SK-N-SH (cell line): Measurements from ENCODE around the gene FUT7. TPM values are rescaled to one million over a fixed set of nuclear protein-coding genes. Genes with fewer than 3 reads are reported as not detected.

Experiments
- CTCF ChIA-PET: fragments of 300-600, 350-600 bp; formaldehyde crosslinking; extraction: SDS; loops from one replicate; lab custom pipeline; 2021; lab: Yijun Ruan, JAX
- POLR2A ChIA-PET: fragments of 350-600 bp; sonication (Branson Sonifier 250); formaldehyde crosslinking; extraction: SDS; loops from one replicate; lab custom pipeline; 2020; ENCODE audit warnings: antibody characterized with exemption, inconsistent platforms; lab: Yijun Ruan, JAX
- DNase-seq: peaks from one replicate; pipeline ENCODE4 v3.0.0; 2012
- H2AFZ ChIP-seq: fragments of 200-600 bp; sonication (generic); 2 replicates; pipeline ENCODE4 v1.8.1; 2016; ENCODE audit warnings: antibody characterized with exemption, mild to moderate bottlenecking, low read depth
- H3F3A ChIP-seq: fragments of 200-600 bp; sonication (generic); replicated peaks from 2 replicates; pipeline ENCODE3; 2016; ENCODE audit warnings: antibody characterized with exemption, mild to moderate bottlenecking; ENCODE audit not compliant: insufficient read depth
- H3K27ac ChIP-seq, 2 experiments: fragments of 200-500 bp in 1 of 2; fragments of 200-600 bp in 1 of 2; sonication (Bioruptor generic) in 1 of 2; sonication (generic), shearing (Covaris generic) in 1 of 2; 2 replicates each; pipeline versions ENCODE4 v1.5.1 to v1.6.1; 2014 to 2016; ENCODE audit warnings: low read depth in 2 of 2, inconsistent platforms in 1 of 2, low read length in 1 of 2, mild to moderate bottlenecking in 1 of 2, mixed read lengths in 1 of 2
- H3K27me3 ChIP-seq: fragments of 200-600 bp; sonication (generic), shearing (Covaris generic); 2 replicates; pipeline ENCODE4 v1.6.1; 2016; ENCODE audit warnings: mixed run types; ENCODE audit not compliant: insufficient read depth
- H3K36me3 ChIP-seq, 2 experiments: fragments of 200-500 bp in 1 of 2; fragments of 200-600 bp in 1 of 2; sonication (Bioruptor generic) in 1 of 2; sonication (generic) in 1 of 2; replicated peaks in 1 of 2; 2 replicates each; pipeline versions ENCODE3 to v1.5.1; 2014 to 2016; ENCODE audit warnings: low read length in 1 of 2, mild to moderate bottlenecking in 1 of 2; ENCODE audit not compliant: insufficient read depth in 2 of 2, control insufficient read depth in 1 of 2
- H3K4me1 ChIP-seq, 2 experiments: fragments of 200-500 bp in 1 of 2; fragments of 200-600 bp in 1 of 2; sonication (Bioruptor generic) in 1 of 2; sonication (generic), shearing (Covaris generic) in 1 of 2; 2 replicates each; pipeline versions ENCODE4 v1.5.1 to v1.6.1; 2014 to 2016; ENCODE audit warnings: low read depth in 1 of 2, low read length in 1 of 2, mixed run types in 1 of 2; ENCODE audit not compliant: insufficient read depth in 2 of 2, control insufficient read depth in 1 of 2
- H3K4me2 ChIP-seq: fragments of 200-600 bp; sonication (generic), shearing (Covaris generic); 2 replicates; pipeline ENCODE4 v1.6.1; 2017; ENCODE audit warnings: mixed run types
- H3K4me3 ChIP-seq, 2 experiments: fragments of 200-500 bp in 1 of 2; fragments of 200-600 bp in 1 of 2; sonication (Bioruptor generic) in 1 of 2; sonication (generic), shearing (Covaris generic) in 1 of 2; 2 replicates each; pipeline versions ENCODE4 v1.5.1 to v1.8.1; 2014 to 2016; ENCODE audit warnings: low read depth in 2 of 2, inconsistent platforms in 1 of 2, low read length in 1 of 2, mild to moderate bottlenecking in 1 of 2, mixed read lengths in 1 of 2, moderate library complexity in 1 of 2
- H3K79me2 ChIP-seq: fragments of 200-600 bp; sonication (generic); 2 replicates; pipeline ENCODE4 v1.8.1; 2017; ENCODE audit warnings: mild to moderate bottlenecking; ENCODE audit not compliant: insufficient read depth
- H3K9ac ChIP-seq: fragments of 200-600 bp; sonication (generic); 2 replicates; pipeline ENCODE4 v1.6.1; 2017; ENCODE audit warnings: mixed run types
- H3K9me2 ChIP-seq: fragments of 200-600 bp; sonication (generic); 2 replicates; pipeline ENCODE4 v1.6.1; 2017; ENCODE audit warnings: mixed run types
- H3K9me3 ChIP-seq: fragments of 200-600 bp; sonication (generic); 2 replicates; pipeline ENCODE4 v1.6.1; 2017; ENCODE audit warnings: mixed run types, mild to moderate bottlenecking, moderate library complexity
- H4K20me1 ChIP-seq: fragments of 200-600 bp; sonication (generic); 2 replicates; pipeline ENCODE4 v1.6.1; 2017; ENCODE audit warnings: mild to moderate bottlenecking, mixed run types; ENCODE audit not compliant: insufficient read depth
- CHD2 ChIP-seq: fragments of 150-350 bp; IDR thresholded peaks from 2 replicates; pipeline ENCODE4 v1.6.1; 2018; ENCODE audit warnings: low read length; ENCODE audit not compliant: partially characterized antibody
- GABPA ChIP-seq: IDR thresholded peaks from 2 replicates; pipeline ENCODE4 v1.4.0; 2012; ENCODE audit warnings: low read depth, mild to moderate bottlenecking
- MXI1 ChIP-seq: IDR thresholded peaks from 2 replicates; pipeline ENCODE4 v1.6.1; 2012; ENCODE audit warnings: mild to moderate bottlenecking, low read depth, low read length, improper control_type of control experiment
- RAD21 ChIP-seq: IDR thresholded peaks from 2 replicates; pipeline ENCODE4 v1.6.1; 2012; ENCODE audit warnings: mild to moderate bottlenecking, low read length
- TAF1 ChIP-seq: IDR thresholded peaks from 2 replicates; pipeline ENCODE4 v1.6.1; 2012; ENCODE audit warnings: low read depth, mild to moderate bottlenecking, low read length, moderate library complexity, borderline replicate concordance
- ZBTB33 ChIP-seq: IDR thresholded peaks from 2 replicates; pipeline ENCODE4 v1.4.0; 2012; ENCODE audit warnings: low read depth, borderline replicate concordance
- WGBS: methylation state at CpG from one replicate; pipeline ENCODE4 v1.1.6; 2017; ENCODE audit warnings: low lambda C conversion rate; 5-methylcytosine and 5-hydroxymethylcytosine counted together
- polyA plus RNA-seq, 3 experiments: library from polyadenylated mRNA; depleted of rRNA; stranded (reverse); fragments of >200 nt; gene quantifications; 2 replicates each; pipeline ENCODE4 v1.2.3, GENCODE V29; 2012
- TF ChIP-seq, protein P1 (sequence below): fragments of 200-600 bp; sonication (generic); IDR thresholded peaks from 2 replicates; pipeline ENCODE4 v1.6.1; 2017; ENCODE audit warnings: antibody characterized with exemption, mild to moderate bottlenecking, moderate library complexity
- TF ChIP-seq, protein P2 (sequence below): IDR thresholded peaks from 2 replicates; pipeline ENCODE4 v1.4.0; 2012; ENCODE audit warnings: low read depth, borderline replicate concordance

The FUT7 gene
- polyA plus RNA-seq, 1 of the 3 experiments (the other 2 are of a cell fraction), result not detected

- Histone ChIP-seq H2AFZ (no peak overlapping the region), H3K9ac (no peak overlapping the region), H3K27me3 (no peaks in the 10 kb centered on the region), H3K4me3 (peak overlapping the region; percentile 62 to 73), H4K20me1 (no peaks in the 10 kb centered on the region), H3K36me3 (no peaks in the 10 kb centered on the region), H3K9me2 (no peaks in the 10 kb centered on the region), H3K4me2 (peak overlapping the region; percentile 99), H3K27ac (peak overlapping the region in 1 of 2 experiments; percentile 43; a peak in 2 of 4 replicates), H3F3A (no peaks in the 10 kb centered on the region), H3K79me2 (0 out of 2 replicates have a peak, but pooled peaks cover 3% of the 10 kb centered on the region), H3K4me1 (peaks cover 5 to 49% of the 10 kb centered on the region in 2 experiments; a peak in 1 of 4 replicates), H3K9me3 (no peaks in the 10 kb centered on the region)
- WGBS, result under 1% methylated on average over 15 of the region's 98 CpGs
- ChIA-PET CTCF (interaction anchor here (0.6 to 15.1 kb wide), 54 partner anchors 9 to 357 kb away, joined by 3 to 350 read pairs (median 5); partner anchors contain the start of genes AJM1, C8G, CLIC3 and FBXW5), POLR2A (interaction anchor here (1.1 to 1.4 kb wide), 3 partner anchors 27 to 80 kb away, joined by 3 to 5 read pairs (median 4); no protein-coding TSS in a partner anchor)
- DNase-seq, result peak; percentile 91
- no peak for TF ChIP-seq GABPA
- TF ChIP-seq TAF1, result no peak
- TF ChIP-seq, protein P1, sequence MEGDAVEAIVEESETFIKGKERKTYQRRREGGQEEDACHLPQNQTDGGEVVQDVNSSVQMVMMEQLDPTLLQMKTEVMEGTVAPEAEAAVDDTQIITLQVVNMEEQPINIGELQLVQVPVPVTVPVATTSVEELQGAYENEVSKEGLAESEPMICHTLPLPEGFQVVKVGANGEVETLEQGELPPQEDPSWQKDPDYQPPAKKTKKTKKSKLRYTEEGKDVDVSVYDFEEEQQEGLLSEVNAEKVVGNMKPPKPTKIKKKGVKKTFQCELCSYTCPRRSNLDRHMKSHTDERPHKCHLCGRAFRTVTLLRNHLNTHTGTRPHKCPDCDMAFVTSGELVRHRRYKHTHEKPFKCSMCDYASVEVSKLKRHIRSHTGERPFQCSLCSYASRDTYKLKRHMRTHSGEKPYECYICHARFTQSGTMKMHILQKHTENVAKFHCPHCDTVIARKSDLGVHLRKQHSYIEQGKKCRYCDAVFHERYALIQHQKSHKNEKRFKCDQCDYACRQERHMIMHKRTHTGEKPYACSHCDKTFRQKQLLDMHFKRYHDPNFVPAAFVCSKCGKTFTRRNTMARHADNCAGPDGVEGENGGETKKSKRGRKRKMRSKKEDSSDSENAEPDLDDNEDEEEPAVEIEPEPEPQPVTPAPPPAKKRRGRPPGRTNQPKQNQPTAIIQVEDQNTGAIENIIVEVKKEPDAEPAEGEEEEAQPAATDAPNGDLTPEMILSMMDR, result peak; percentile 7; the same call in 1 of the 2 replicates
- TF ChIP-seq ZBTB33, result no peak
- TF ChIP-seq MXI1, result no peak
- TF ChIP-seq RAD21, result peak; percentile 27; the same call in 1 of the 2 replicates
These were observed 3.4 kb downstream of the FUT7 start for GRCh38 chr9:137028263-137029057.

- peak; percentile 56 for DNase-seq
- Histone ChIP-seq H3K4me1 (peaks cover 5 to 48% of the 10 kb centered on the region in 2 experiments; a peak in 1 of 4 replicates), H3K9me3 (no peaks in the 10 kb centered on the region), H3K9ac (peak within 1 kb of the TSS; percentile 36; the same call in 1 of the 2 replicates), H3K27ac (peak within 1 kb of the TSS in 1 of 2 experiments; percentile 83; a peak in 2 of 4 replicates), H3K4me2 (peak within 1 kb of the TSS; percentile 99), H4K20me1 (no peaks in the 10 kb centered on the region), H3F3A (no peaks in the 10 kb centered on the region), H3K9me2 (no peaks in the 10 kb centered on the region), H3K79me2 (0 out of 2 replicates have a peak, but pooled peaks cover 3% of the 10 kb centered on the region), H3K36me3 (no peaks in the 10 kb centered on the region), H3K27me3 (no peaks in the 10 kb centered on the region), H3K4me3 (peak within 1 kb of the TSS; percentile 62 to 73), H2AFZ (0 out of 2 replicates have a peak within 1 kb of the TSS, but pooled peaks have one; percentile 29)
- TF ChIP-seq, protein P2, sequence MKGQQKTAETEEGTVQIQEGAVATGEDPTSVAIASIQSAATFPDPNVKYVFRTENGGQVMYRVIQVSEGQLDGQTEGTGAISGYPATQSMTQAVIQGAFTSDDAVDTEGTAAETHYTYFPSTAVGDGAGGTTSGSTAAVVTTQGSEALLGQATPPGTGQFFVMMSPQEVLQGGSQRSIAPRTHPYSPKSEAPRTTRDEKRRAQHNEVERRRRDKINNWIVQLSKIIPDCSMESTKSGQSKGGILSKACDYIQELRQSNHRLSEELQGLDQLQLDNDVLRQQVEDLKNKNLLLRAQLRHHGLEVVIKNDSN, result no peak
- TF ChIP-seq CHD2 (no peak), MXI1 (0 out of 2 replicates have a peak, but pooled peaks have one; percentile 20), ZBTB33 (no peak)
- ChIA-PET CTCF (interaction anchor here (1.1 to 15.1 kb wide), 24 partner anchors 8 to 260 kb away, joined by 3 to 350 read pairs (median 8); partner anchors contain the start of genes C8G, CLIC3, FBXW5 and LCN12), POLR2A (interaction anchor here (0.9 kb wide), 1 partner anchor 49 kb away, joined by 3 read pairs; no protein-coding TSS in a partner anchor)
- 46% methylated on average over 7 of the region's 95 CpGs for WGBS
These were observed 4.3 kb downstream of the FUT7 start, which contains the start of gene ABCA2 for GRCh38 chr9:137027369-137028262. TSS of gene ABCA2 (minus strand) at chr9:137028237. CDS start at chr9:137028140, 97 bp downstream.
